HEK293T (cell line): ENCODE data around the gene PERM1.

Source experiments
- CTCF ChIA-PET: fragments of 350-600 bp; formaldehyde crosslinking; extraction: SDS; loops from one replicate; lab custom pipeline; 2021; ENCODE audit warnings: antibody characterized with exemption, inconsistent platforms; lab: Yijun Ruan, JAX
- POLR2A ChIA-PET: fragments of 350-600 bp; formaldehyde crosslinking; extraction: SDS; loops from one replicate; lab custom pipeline; 2020; ENCODE audit warnings: antibody characterized with exemption, inconsistent platforms; lab: Yijun Ruan, JAX
- DNase-seq: peaks from one replicate; pipeline ENCODE4 v3.0.0; 2012; ENCODE audit warnings: mixed read lengths; ENCODE audit errors: extremely low spot score
- ARNT ChIP-seq: fragments of 450-650 bp; IDR thresholded peaks from 2 replicates; pipeline ENCODE4 v1.6.1; 2017; ENCODE audit warnings: mild to moderate bottlenecking
- BHLHE40 ChIP-seq: fragments of 450-650 bp; IDR thresholded peaks from 2 replicates; pipeline ENCODE4 v1.6.1; 2016; ENCODE audit warnings: mild to moderate bottlenecking, moderate library complexity, borderline replicate concordance
- CTBP1 ChIP-seq: fragments of 450-650 bp; IDR thresholded peaks from 2 replicates; pipeline ENCODE4 v1.6.1; 2016; ENCODE audit warnings: borderline replicate concordance
- ELF4 ChIP-seq: fragments of 450-650 bp; IDR thresholded peaks from 2 replicates; pipeline ENCODE4 v1.6.1; 2017; ENCODE audit warnings: antibody characterized with exemption
- FOXA1 ChIP-seq: fragments of 450-650 bp; IDR thresholded peaks from 2 replicates; pipeline ENCODE4 v1.6.1; 2016; ENCODE audit warnings: mild to moderate bottlenecking
- FOXK2 ChIP-seq: fragments of 450-650 bp; IDR thresholded peaks from 2 replicates; pipeline ENCODE4 v1.6.1; 2016; ENCODE audit warnings: mild to moderate bottlenecking
- FOXM1 ChIP-seq: fragments of 450-650 bp; IDR thresholded peaks from 2 replicates; pipeline ENCODE4 v1.6.1; 2017; ENCODE audit warnings: mild to moderate bottlenecking, borderline replicate concordance
- HDGF ChIP-seq: fragments of 450-650 bp; IDR thresholded peaks from 2 replicates; pipeline ENCODE4 v1.6.1; 2017; ENCODE audit warnings: antibody characterized with exemption, borderline replicate concordance
- L3MBTL2 ChIP-seq: fragments of 450-650 bp; conservative IDR thresholded peaks from 2 replicates; pipeline ENCODE4 v1.6.1; 2016; ENCODE audit warnings: mild to moderate bottlenecking
- LEF1 ChIP-seq: fragments of 450-650 bp; IDR thresholded peaks from 2 replicates; pipeline ENCODE4 v1.6.1; 2017; ENCODE audit warnings: mild to moderate bottlenecking, borderline replicate concordance
- NFRKB ChIP-seq: fragments of 450-650 bp; IDR thresholded peaks from 2 replicates; pipeline ENCODE4 v1.6.1; 2016; ENCODE audit warnings: mild to moderate bottlenecking, moderate library complexity
- SP1 ChIP-seq: fragments of 450-650 bp; IDR thresholded peaks from 2 replicates; pipeline ENCODE4 v1.6.1; 2017
- SUZ12 ChIP-seq: fragments of 450-650 bp; IDR thresholded peaks from 2 replicates; pipeline ENCODE4 v1.6.1; 2016; ENCODE audit warnings: mild to moderate bottlenecking
- TARDBP ChIP-seq: fragments of 450-650 bp; IDR thresholded peaks from 2 replicates; pipeline ENCODE4 v1.6.1; 2016
- ZNF384 ChIP-seq: fragments of 450-650 bp; IDR thresholded peaks from 2 replicates; pipeline ENCODE4 v1.6.1; 2016
- TF ChIP-seq, protein P1 (sequence below): fragments of 450-650 bp; IDR thresholded peaks from 2 replicates; pipeline ENCODE4 v1.6.1; 2016

The PERM1 gene

DNA sequence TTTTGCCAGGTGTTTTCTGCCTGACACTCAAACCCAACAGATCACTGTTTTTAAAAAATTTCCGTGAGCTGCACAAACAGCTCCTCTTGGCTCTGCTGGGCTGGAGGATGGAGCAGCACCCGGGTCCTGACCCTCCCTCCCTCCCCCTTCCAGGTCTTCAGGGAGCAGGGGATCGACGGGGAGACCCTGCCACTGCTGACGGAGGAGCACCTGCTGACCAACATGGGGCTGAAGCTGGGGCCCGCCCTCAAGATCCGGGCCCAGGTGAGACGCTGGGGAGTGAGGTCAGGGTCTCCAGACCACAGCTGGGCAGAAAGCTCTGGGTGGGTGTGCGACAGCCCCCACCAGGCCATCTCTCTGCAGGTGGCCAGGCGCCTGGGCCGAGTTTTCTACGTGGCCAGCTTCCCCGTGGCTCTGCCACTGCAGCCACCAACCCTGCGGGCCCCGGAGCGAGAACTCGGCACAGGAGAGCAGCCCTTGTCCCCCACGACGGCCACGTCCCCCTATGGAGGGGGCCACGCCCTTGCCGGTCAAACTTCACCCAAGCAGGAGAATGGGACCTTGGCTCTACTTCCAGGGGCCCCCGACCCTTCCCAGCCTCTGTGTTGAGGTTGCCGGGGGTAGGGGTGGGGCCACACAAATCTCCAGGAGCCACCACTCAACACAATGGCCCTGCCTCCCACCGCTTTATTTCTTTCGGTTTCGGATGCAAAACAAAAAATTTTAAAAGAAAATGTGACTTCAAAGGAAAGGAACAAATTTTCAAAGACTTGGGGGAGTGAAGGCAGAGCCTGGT is 38.1 kb downstream of the PERM1 start:
- TF ChIP-seq SUZ12 (no peak), ZNF384 (no peak), HDGF (no peak), NFRKB (no peak), FOXA1 (no peak), FOXK2 (no peak), BHLHE40 (no peak), FOXM1 (no peak), CTBP1 (no peak), TARDBP (no peak), SP1 (no peak), ELF4 (no peak), L3MBTL2 (no peak), LEF1 (no peak; the same call in 1 of the 2 replicates), ARNT (no peak)
- TF ChIP-seq, protein P1, sequence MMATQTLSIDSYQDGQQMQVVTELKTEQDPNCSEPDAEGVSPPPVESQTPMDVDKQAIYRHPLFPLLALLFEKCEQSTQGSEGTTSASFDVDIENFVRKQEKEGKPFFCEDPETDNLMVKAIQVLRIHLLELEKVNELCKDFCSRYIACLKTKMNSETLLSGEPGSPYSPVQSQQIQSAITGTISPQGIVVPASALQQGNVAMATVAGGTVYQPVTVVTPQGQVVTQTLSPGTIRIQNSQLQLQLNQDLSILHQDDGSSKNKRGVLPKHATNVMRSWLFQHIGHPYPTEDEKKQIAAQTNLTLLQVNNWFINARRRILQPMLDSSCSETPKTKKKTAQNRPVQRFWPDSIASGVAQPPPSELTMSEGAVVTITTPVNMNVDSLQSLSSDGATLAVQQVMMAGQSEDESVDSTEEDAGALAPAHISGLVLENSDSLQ = no peak
- CTCF ChIA-PET = interaction anchor here (0.7 to 1.1 kb wide), 3 partner anchors 24 to 120 kb away, joined by 4 to 5 read pairs (median 5); no protein-coding TSS in a partner anchor
- no peak for DNase-seq
- POLR2A ChIA-PET = interaction anchor here (0.9 to 7.5 kb wide), 12 partner anchors 11 to 39 kb away, joined by 3 to 61 read pairs (median 4); partner anchors contain the start of genes KLHL17, NOC2L, PLEKHN1 and SAMD11

DNA sequence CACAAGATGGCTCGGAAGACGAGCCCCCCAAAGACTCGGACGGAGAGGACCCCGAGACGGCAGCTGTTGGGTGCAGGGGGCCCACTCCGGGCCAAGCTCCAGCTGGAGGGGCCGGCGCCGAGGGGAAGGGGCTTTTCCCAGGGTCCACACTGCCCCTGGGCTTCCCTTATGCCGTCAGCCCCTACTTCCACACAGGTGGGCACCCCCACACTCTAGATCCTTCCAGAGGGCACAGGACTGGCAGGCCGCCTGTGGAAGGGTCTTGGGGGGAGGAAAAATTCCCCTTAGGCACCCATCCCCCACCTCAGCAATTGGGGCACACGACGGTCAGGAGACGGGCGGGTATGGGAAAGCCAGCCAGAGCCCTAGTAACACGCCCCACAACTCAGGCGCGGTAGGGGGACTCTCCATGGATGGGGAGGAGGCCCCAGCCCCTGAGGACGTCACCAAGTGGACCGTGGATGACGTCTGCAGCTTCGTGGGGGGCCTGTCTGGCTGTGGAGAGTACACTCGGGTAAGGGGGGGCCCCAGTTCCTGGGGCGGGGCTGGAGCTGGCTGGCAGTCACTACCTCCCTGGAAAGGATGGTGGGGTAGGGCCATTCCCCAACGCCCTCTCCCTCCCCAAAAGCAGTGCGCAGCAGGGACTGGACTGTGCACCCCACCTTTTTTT is 38.9 kb downstream of the PERM1 start:
- CTCF ChIA-PET = interaction anchor here (0.7 to 2.3 kb wide), 6 partner anchors 8 to 121 kb away, joined by 3 to 7 read pairs (median 4); no protein-coding TSS in a partner anchor
- POLR2A ChIA-PET = interaction anchor here (0.7 to 7.5 kb wide), 13 partner anchors 11 to 57 kb away, joined by 3 to 61 read pairs (median 5); partner anchors contain the start of genes NOC2L, PLEKHN1 and SAMD11
- TF ChIP-seq LEF1 (no peak), L3MBTL2 (no peak), BHLHE40 (no peak), ARNT (no peak), SP1 (no peak), ZNF384 (no peak), ELF4 (no peak)
- no peak for DNase-seq

DNA sequence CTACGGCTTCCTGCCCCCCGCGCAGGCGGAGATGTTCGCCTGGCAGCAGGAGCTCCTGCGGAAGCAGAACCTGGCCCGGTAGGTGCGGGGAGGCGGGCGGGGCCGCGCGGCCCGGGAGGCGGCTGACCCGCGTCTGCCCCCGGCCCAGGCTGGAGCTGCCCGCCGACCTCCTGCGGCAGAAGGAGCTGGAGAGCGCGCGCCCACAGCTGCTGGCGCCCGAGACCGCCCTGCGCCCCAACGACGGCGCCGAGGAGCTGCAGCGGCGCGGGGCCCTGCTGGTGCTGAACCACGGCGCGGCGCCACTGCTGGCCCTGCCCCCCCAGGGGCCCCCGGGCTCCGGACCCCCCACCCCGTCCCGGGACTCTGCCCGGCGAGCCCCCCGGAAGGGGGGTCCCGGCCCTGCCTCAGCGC is 39.5 kb downstream of the PERM1 start:
- ChIA-PET CTCF (interaction anchor here (1.1 to 2.3 kb wide), 3 partner anchors 9 to 22 kb away, joined by 3 to 7 read pairs (median 3); no protein-coding TSS in a partner anchor), POLR2A (interaction anchor here (0.7 to 7.5 kb wide), 13 partner anchors 12 to 60 kb away, joined by 3 to 61 read pairs (median 7); partner anchors contain the start of genes NOC2L and SAMD11)
- TF ChIP-seq FOXK2 (no peak), FOXA1 (no peak), HDGF (no peak), TARDBP (no peak), CTBP1 (no peak), ZNF384 (no peak), ELF4 (no peak)
- no peak for DNase-seq

DNA sequence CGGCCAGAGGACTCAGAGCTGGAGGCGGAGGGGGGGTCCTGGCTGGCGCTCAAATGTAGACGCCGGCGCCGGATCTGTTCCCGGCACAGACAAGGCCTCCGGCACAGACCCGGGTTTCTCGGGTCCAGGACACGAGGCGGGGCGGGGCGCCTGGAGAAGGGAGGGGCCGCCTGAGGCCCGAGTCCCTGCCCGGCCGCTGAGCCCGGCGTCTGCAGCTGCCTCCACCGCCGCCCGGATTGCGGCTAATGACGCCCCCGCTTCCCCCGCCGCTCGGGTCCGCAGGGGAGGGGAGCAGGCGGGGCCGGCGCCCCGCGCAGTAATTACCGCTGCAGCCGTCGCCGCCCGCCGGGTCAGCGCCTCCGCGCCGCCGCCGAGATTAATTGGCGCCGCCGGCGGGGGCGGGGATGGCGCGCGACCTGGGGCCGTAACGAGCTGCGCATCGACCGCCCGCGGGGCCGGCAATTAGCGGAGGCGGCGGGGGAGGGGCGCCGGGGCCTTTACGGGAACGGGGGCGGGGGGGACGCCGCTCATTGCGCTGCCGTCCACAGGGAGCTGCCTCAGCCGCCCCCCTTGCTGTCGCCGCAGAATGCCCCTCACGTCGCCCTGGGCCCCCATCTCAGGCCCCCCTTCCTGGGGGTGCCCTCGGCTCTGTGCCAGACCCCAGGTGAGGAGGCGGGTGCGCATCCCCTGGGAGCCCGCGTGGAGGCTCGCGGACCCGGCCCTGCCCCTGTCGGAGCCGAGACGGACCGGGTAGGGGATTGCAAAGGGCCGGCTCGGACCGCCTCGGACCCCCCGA is 40.1 kb downstream of the PERM1 start:
- DNase-seq = peak; percentile 85
- POLR2A ChIA-PET = interaction anchor here (0.9 to 7.5 kb wide), 11 partner anchors 11 to 60 kb away, joined by 3 to 61 read pairs (median 7); partner anchors contain the start of gene SAMD11
- CTCF ChIA-PET = interaction anchor here (1.1 to 2.3 kb wide), 4 partner anchors 9 to 36 kb away, joined by 3 to 10 read pairs (median 5); no protein-coding TSS in a partner anchor
- no peak for TF ChIP-seq HDGF
- TF ChIP-seq TARDBP = no peak
- TF ChIP-seq NFRKB = no peak
- TF ChIP-seq SUZ12 = no peak
- no peak for TF ChIP-seq L3MBTL2
- TF ChIP-seq LEF1 = peak; percentile 96
- TF ChIP-seq ELF4 = no peak
- TF ChIP-seq FOXA1 = no peak
- TF ChIP-seq FOXK2 = no peak
- TF ChIP-seq, protein P1 = peak; percentile 62
- no peak for TF ChIP-seq SP1
- peak; percentile 93 for TF ChIP-seq FOXM1
- no peak for TF ChIP-seq ZNF384
- peak; percentile 75; the same call in 1 of the 2 replicates for TF ChIP-seq CTBP1
- TF ChIP-seq ARNT = peak; percentile 93

- TF ChIP-seq L3MBTL2 = peak; percentile 35; the same call in 1 of the 2 replicates
- no peak for TF ChIP-seq FOXA1
- ChIA-PET CTCF (interaction anchor here (0.6 to 2.3 kb wide), 6 partner anchors 10 to 163 kb away, joined by 3 to 10 read pairs (median 5); no protein-coding TSS in a partner anchor), POLR2A (interaction anchor here (0.8 to 7.5 kb wide), 10 partner anchors 10 to 61 kb away, joined by 3 to 61 read pairs (median 8); partner anchors contain the start of genes NOC2L and SAMD11)
- DNase-seq = no peak
Observed at GRCh38 chr1:941015-941587, 40.8 kb downstream of the PERM1 start.
